GM10248 (cell line): ENCODE results near the gene CAMTA1.
"Not testable (repeated sequence)": the region's sequence is repeated elsewhere in the genome, so short reads cannot be mapped to it uniquely, and the experiment has no call there.

ENCODE experiments used
- CTCF ChIA-PET: fragments of 300-600 bp; sonication (Branson Sonifier 250); formaldehyde crosslinking; extraction: SDS; loops from one replicate; lab custom pipeline; 2021; ENCODE audit warnings: antibody characterized with exemption; lab: Yijun Ruan, JAX
- POLR2A ChIA-PET: fragments of 350-650 bp; sonication (Branson Sonifier 250); formaldehyde crosslinking; extraction: SDS; loops from one replicate; lab custom pipeline; 2020; ENCODE audit warnings: antibody characterized with exemption; lab: Yijun Ruan, JAX
- DNase-seq: peaks from one replicate; pipeline ENCODE4 v3.0.0; 2012; ENCODE audit errors: extremely low spot score
- CTCF ChIP-seq: IDR thresholded peaks from 2 replicates; pipeline ENCODE4 v1.5.1; 2012; ENCODE audit warnings: mild to moderate bottlenecking, low read depth; ENCODE audit errors: extremely low read depth, missing control alignments, control extremely low read depth

The CAMTA1 gene

GRCh38 chr1:7326366-7326765 lies 541.1 kb downstream of the CAMTA1 start:
- no peak for DNase-seq
- CTCF ChIA-PET = no interaction called here
- POLR2A ChIA-PET = no interaction called here
- no peak for TF ChIP-seq CTCF

- TF ChIP-seq CTCF = no peak
- ChIA-PET POLR2A (interaction anchor here (0.7 kb wide), 1 partner anchor 11 kb away, joined by 3 read pairs; no protein-coding TSS in a partner anchor), CTCF (no interaction called here)
- no peak for DNase-seq
These were observed 542.6 kb downstream of the CAMTA1 start for GRCh38 chr1:7327849-7328248.

- no peak for TF ChIP-seq CTCF
- DNase-seq = no peak
- ChIA-PET CTCF (no interaction called here), POLR2A (no interaction called here)
These were observed 544.8 kb downstream of the CAMTA1 start for GRCh38 chr1:7329868-7330615.

- DNase-seq, CTCF ChIA-PET, POLR2A ChIA-PET: not testable (repeated sequence)
These were observed 545.5 kb downstream of the CAMTA1 start for GRCh38 chr1:7330726-7331125.

GRCh38 chr1:7331926-7332535 lies 546.8 kb downstream of the CAMTA1 start:
- no peak for TF ChIP-seq CTCF
- DNase-seq = no peak
- ChIA-PET CTCF (no interaction called here), POLR2A (no interaction called here)

- POLR2A ChIA-PET = no interaction called here
- no peak for TF ChIP-seq CTCF
- no peak for DNase-seq
- CTCF ChIA-PET = no interaction called here
These were observed 547.8 kb downstream of the CAMTA1 start for GRCh38 chr1:7333094-7333493.

- ChIA-PET CTCF (no interaction called here), POLR2A (no interaction called here)
- DNase-seq = no peak
These were observed 548.4 kb downstream of the CAMTA1 start for GRCh38 chr1:7333620-7334019.

More at GRCh38 chr1:7333620-7334019, 548.4 kb downstream of the CAMTA1 start:
- no peak for TF ChIP-seq CTCF
